ENCODE data around the gene LMNTD1. TPM values are rescaled to one million over a fixed set of nuclear protein-coding genes. Genes with fewer than 3 reads are reported as not detected.

LMNTD1 gene
- total RNA-seq, 2 donors from 2014 or later = not detected

GRCh38 chr12:25435431-25435830, 117.7 kb downstream of the LMNTD1 start:
- no peak overlapping the region for H3K4me3 ChIP-seq
- no peak for ATAC-seq (ENCODE audit: insufficient number of reproducible peaks, low FRiP score, low read depth)
- no peak for DNase-seq (ENCODE audit: low spot score)
- no peak for TF ChIP-seq CTCF (IDR thresholded peaks at IDR 0.05)
- H3K4me1 ChIP-seq (ENCODE audit: control insufficient read depth in 1 of 2, low read depth in 2 of 2) = peaks cover 0 to 18% of the 10 kb centered on the region in 2 donors
- H3K27ac ChIP-seq = no peak overlapping the region
- no peaks in the 10 kb centered on the region for H3K9me3 ChIP-seq
- H3K36me3 ChIP-seq = no peaks in the 10 kb centered on the region
- no peaks in the 10 kb centered on the region for H3K27me3 ChIP-seq (replicated peaks; ENCODE audit: insufficient read depth)

GRCh38 chr12:25434515-25434914, 118.6 kb downstream of the LMNTD1 start:
- no peak for TF ChIP-seq CTCF (IDR thresholded peaks at IDR 0.05)
- DNase-seq (ENCODE audit: low spot score) = no peak
- H3K27ac ChIP-seq = no peak overlapping the region

GRCh38 chr12:25433581-25434325, 119.3 kb downstream of the LMNTD1 start:
- no peaks in the 10 kb centered on the region for H3K36me3 ChIP-seq
- no peak for TF ChIP-seq CTCF (IDR thresholded peaks at IDR 0.05)
- ATAC-seq (ENCODE audit: insufficient number of reproducible peaks, low FRiP score, low read depth) (no peak), DNase-seq (ENCODE audit: low spot score) (no peak)
- no peak overlapping the region for H3K27ac ChIP-seq
- no peaks in the 10 kb centered on the region for H3K27me3 ChIP-seq (replicated peaks; ENCODE audit: insufficient read depth)
- H3K4me3 ChIP-seq = no peak overlapping the region
- H3K4me1 ChIP-seq (ENCODE audit: control insufficient read depth in 1 of 2, low read depth in 2 of 2) = peaks cover 0 to 18% of the 10 kb centered on the region in 2 donors
- no peaks in the 10 kb centered on the region for H3K9me3 ChIP-seq

More at GRCh38 chr12:25434515-25434914, 118.6 kb downstream of the LMNTD1 start:
- no peaks in the 10 kb centered on the region for H3K9me3 ChIP-seq
- no peak overlapping the region for H3K4me3 ChIP-seq
- peaks cover 0 to 18% of the 10 kb centered on the region in 2 donors for H3K4me1 ChIP-seq (ENCODE audit: control insufficient read depth in 1 of 2, low read depth in 2 of 2)
- H3K27me3 ChIP-seq (replicated peaks; ENCODE audit: insufficient read depth) = no peaks in the 10 kb centered on the region
- no peaks in the 10 kb centered on the region for H3K36me3 ChIP-seq
- ATAC-seq (ENCODE audit: insufficient number of reproducible peaks, low FRiP score, low read depth) = no peak

- no peak for ATAC-seq (ENCODE audit: insufficient number of reproducible peaks, low FRiP score, low read depth)
Observed at GRCh38 chr12:25433024-25433423, 120.1 kb downstream of the LMNTD1 start.

More at GRCh38 chr12:25433024-25433423, 120.1 kb downstream of the LMNTD1 start:
- Histone ChIP-seq H3K4me3 (no peak overlapping the region), H3K4me1 (ENCODE audit: control insufficient read depth in 1 of 2, low read depth in 2 of 2) (peaks cover 0 to 18% of the 10 kb centered on the region in 2 donors), H3K27ac (no peak overlapping the region), H3K36me3 (no peaks in the 10 kb centered on the region), H3K27me3 (replicated peaks; ENCODE audit: insufficient read depth) (no peaks in the 10 kb centered on the region), H3K9me3 (no peaks in the 10 kb centered on the region)
- DNase-seq (ENCODE audit: low spot score) = no peak
- no peak for TF ChIP-seq CTCF (IDR thresholded peaks at IDR 0.05)

All from thoracic aorta (tissue), 2 donors.